Neural crest cell (in vitro differentiated cells): Measurements from ENCODE around the gene ANKZF1. TPM values are rescaled to one million over a fixed set of nuclear protein-coding genes. Genes with fewer than 3 reads are reported as not detected.

ENCODE experiments used
- DNase-seq: peaks from one replicate; pipeline ENCODE4 v3.0.0; 2021; ENCODE audit warnings: low read depth, mixed read lengths, low spot score
- H3K27ac Mint-ChIP-seq: one replicate; pipeline ENCODE4 v1.8.0; 2021; ENCODE audit warnings: mild to moderate bottlenecking, mixed read lengths; ENCODE audit not compliant: unreplicated experiment
- H3K27me3 Mint-ChIP-seq: 2 replicates; pipeline ENCODE4 v1.8.0; 2021; ENCODE audit warnings: low read depth, mild to moderate bottlenecking, mixed read lengths
- H3K36me3 Mint-ChIP-seq: 2 replicates; pipeline ENCODE4 v1.8.0; 2021; ENCODE audit warnings: low read depth, mild to moderate bottlenecking, mixed read lengths
- H3K4me1 Mint-ChIP-seq: 2 replicates; pipeline ENCODE4 v1.8.0; 2021; ENCODE audit warnings: mixed read lengths
- H3K4me3 Mint-ChIP-seq: one replicate; pipeline ENCODE4 v1.8.0; 2021; ENCODE audit warnings: mild to moderate bottlenecking, mixed read lengths
- H3K9me3 Mint-ChIP-seq: 2 replicates; pipeline ENCODE4 v1.8.0; 2021; ENCODE audit warnings: mixed read lengths
- total RNA-seq: library from RNA; stranded (reverse); gene quantifications from 2 replicates; pipeline ENCODE4 v1.2.1, GENCODE V29; 2021
- TF ChIP-seq, protein P1 (sequence below): fragments of 200-600 bp; sonication (generic); conservative IDR thresholded peaks from 2 replicates; pipeline ENCODE4 v1.5.0; 2021; ENCODE audit warnings: antibody characterized with exemption, mild to moderate bottlenecking

ANKZF1 gene
- total RNA-seq, 1 donor from 2014 or later = 36.4 TPM

DNA sequence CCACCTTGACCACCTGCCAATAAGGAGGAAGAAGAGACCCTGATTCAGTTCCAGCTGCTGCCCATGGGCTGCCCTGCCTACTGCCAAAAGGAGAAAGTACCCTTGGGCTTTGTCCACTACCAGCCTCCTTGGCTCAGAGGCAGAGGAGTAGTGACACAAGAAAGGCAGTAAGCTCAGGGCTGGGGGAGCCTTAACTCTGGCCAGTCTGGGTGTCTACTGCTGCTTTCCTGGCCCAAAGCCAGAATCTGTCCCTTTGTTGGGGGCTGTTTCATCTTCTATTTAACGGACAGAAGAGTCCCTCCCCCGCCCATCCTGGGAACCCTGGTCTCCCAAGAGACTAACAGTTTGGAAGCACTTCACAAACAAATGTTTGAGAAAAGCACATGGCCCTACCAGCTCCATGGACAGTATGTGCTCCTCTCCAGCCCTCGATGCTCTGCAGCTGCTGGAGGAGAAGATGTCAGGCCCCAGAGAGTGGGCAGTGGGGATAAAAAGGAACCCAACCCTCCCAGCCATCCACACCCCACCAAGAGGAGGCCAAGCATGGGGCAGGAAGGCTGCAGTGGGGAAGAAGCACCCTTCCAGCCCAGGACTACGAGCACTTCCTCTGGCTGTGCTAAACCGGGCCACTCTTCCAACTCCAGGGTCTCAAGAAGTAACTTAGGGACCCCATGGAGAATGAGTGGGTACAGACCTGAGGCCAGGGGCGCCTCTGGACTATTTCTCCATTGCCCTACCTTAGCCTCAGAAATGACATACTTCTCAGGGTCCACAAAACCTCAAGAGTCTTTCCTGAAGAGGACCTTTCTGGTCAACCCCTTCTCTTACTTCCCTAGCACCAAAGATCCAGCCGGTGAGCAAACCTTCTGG lies 1.3 kb upstream of the ANKZF1 start:
- TF ChIP-seq, protein P1, sequence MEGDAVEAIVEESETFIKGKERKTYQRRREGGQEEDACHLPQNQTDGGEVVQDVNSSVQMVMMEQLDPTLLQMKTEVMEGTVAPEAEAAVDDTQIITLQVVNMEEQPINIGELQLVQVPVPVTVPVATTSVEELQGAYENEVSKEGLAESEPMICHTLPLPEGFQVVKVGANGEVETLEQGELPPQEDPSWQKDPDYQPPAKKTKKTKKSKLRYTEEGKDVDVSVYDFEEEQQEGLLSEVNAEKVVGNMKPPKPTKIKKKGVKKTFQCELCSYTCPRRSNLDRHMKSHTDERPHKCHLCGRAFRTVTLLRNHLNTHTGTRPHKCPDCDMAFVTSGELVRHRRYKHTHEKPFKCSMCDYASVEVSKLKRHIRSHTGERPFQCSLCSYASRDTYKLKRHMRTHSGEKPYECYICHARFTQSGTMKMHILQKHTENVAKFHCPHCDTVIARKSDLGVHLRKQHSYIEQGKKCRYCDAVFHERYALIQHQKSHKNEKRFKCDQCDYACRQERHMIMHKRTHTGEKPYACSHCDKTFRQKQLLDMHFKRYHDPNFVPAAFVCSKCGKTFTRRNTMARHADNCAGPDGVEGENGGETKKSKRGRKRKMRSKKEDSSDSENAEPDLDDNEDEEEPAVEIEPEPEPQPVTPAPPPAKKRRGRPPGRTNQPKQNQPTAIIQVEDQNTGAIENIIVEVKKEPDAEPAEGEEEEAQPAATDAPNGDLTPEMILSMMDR = no peak
- Mint-ChIP-seq H3K36me3 (peaks cover 2% of the 10 kb centered on the region), H3K4me3 (peak overlapping the region; percentile 73), H3K4me1 (peaks cover 22% of the 10 kb centered on the region), H3K27ac (peak overlapping the region; percentile 19), H3K9me3 (no peaks in the 10 kb centered on the region), H3K27me3 (no peaks in the 10 kb centered on the region)
- DNase-seq = no peak

GRCh38 chr2:219228911-219229304 lies 698 bp upstream of the ANKZF1 start:
- no peak for DNase-seq
- H3K9me3 Mint-ChIP-seq = no peaks in the 10 kb centered on the region
- H3K4me1 Mint-ChIP-seq = peaks cover 22% of the 10 kb centered on the region
- H3K27me3 Mint-ChIP-seq = no peaks in the 10 kb centered on the region
- peak overlapping the region; percentile 12 for H3K27ac Mint-ChIP-seq
- peak overlapping the region; percentile 73 for H3K4me3 Mint-ChIP-seq
- TF ChIP-seq, protein P1 = no peak
- H3K36me3 Mint-ChIP-seq = no peaks in the 10 kb centered on the region

DNA sequence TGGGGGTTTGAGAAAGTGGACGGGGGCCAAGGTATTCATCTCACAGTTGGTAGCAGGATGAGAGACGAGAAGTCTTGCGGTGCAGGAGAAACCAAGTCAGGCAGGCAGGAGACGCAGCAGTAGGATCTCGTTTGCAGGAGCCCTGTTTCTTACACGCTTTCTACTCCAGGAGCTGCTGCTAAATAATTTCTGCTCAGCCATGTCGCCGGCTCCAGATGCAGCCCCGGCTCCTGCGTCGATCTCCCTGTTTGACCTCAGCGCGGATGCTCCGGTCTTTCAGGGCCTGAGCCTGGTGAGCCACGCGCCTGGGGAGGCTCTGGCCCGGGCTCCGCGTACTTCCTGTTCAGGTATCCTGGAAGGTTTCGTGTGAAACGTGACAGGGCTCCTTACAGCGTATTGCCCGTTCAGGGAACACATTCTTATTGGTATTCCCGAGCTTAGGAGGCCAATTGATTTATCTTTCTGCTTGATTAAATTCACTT lies 494 bp downstream of the ANKZF1 start:
- no peaks in the 10 kb centered on the region for H3K27me3 Mint-ChIP-seq
- no peaks in the 10 kb centered on the region for H3K36me3 Mint-ChIP-seq
- H3K27ac Mint-ChIP-seq = peak overlapping the region; percentile 93
- TF ChIP-seq, protein P1 = no peak
- peaks cover 22% of the 10 kb centered on the region for H3K4me1 Mint-ChIP-seq
- DNase-seq = no peak
- H3K9me3 Mint-ChIP-seq = no peaks in the 10 kb centered on the region
- peak overlapping the region; percentile 100 for H3K4me3 Mint-ChIP-seq

GRCh38 chr2:219234331-219234730 lies 4.7 kb downstream of the ANKZF1 start:
- Mint-ChIP-seq H3K36me3 (no peaks in the 10 kb centered on the region), H3K27ac (no peak overlapping the region), H3K9me3 (no peaks in the 10 kb centered on the region)

DNA sequence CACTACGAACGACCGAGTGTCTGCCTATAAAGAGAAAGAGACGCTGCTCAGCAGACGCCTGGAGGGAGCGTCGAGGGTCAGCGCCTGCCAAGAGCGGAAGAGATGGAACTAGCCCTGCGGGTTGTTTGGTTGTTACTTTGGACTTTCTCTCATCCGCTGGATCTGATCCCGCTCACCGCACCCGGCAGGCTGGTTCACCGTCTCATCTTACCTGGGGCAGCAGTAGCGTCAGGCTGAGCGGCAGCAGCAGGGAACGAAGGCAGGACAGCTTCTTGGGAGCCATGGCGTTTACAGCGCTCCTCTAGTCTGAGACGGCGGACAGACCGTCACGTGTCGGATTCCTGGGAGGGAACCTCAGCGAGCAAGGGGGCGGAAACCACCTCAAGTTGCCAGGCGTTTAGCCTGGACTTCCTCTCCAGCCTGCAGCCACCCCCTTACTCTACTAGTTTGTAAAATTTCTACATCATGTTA lies 13.7 kb downstream of the ANKZF1 start:
- peaks cover 10% of the 10 kb centered on the region for H3K4me1 Mint-ChIP-seq
- no peaks in the 10 kb centered on the region for H3K27me3 Mint-ChIP-seq
- no peak overlapping the region for H3K27ac Mint-ChIP-seq
- no peaks in the 10 kb centered on the region for H3K36me3 Mint-ChIP-seq
- peak overlapping the region; percentile 84 for H3K4me3 Mint-ChIP-seq
- no peaks in the 10 kb centered on the region for H3K9me3 Mint-ChIP-seq
- TF ChIP-seq, protein P1 = no peak
- no peak for DNase-seq

More at GRCh38 chr2:219234331-219234730, 4.7 kb downstream of the ANKZF1 start:
- no peak overlapping the region for H3K4me3 Mint-ChIP-seq
- TF ChIP-seq, protein P1 = no peak
- H3K27me3 Mint-ChIP-seq = no peaks in the 10 kb centered on the region
- peaks cover 13% of the 10 kb centered on the region for H3K4me1 Mint-ChIP-seq
- DNase-seq = no peak
